A673 (cell line): Measurements from ENCODE around the gene MRPL22. TPM values are rescaled to one million over a fixed set of nuclear protein-coding genes. Genes with fewer than 3 reads are reported as not detected.

ENCODE experiments used
- BruUV-seq: library from RNA; stranded (reverse); fragments of 400-500 nt; replicated peaks from 2 replicates; lab custom pipeline; 2021; lab: Mats Ljungman, UMichigan
- CTCF ChIA-PET: fragments of 300-600 bp; sonication (Branson Sonifier 250); formaldehyde crosslinking; loops from one replicate; lab custom pipeline; 2022; ENCODE audit warnings: antibody characterized with exemption; lab: Charles Lee
- POLR2A ChIA-PET: fragments of 300-600 bp; sonication (Branson Sonifier 250); formaldehyde crosslinking; loops from one replicate; lab custom pipeline; 2022; ENCODE audit warnings: antibody characterized with exemption; ENCODE audit not compliant: low non-redundant PET; lab: Charles Lee
- DNase-seq: peaks from one replicate; pipeline ENCODE4 v3.0.0-alpha.2; 2015; ENCODE audit warnings: low spot score
- H3K27ac ChIP-seq: fragments of 200-600 bp; sonication (generic); 2 replicates; pipeline ENCODE4 v1.5.1; 2016; ENCODE audit warnings: mixed run types, low read depth, mild to moderate bottlenecking, mixed read lengths, antibody characterized with exemption, low read length; ENCODE audit not compliant: poor library complexity, severe bottlenecking
- H3K27me3 ChIP-seq: fragments of 200-600 bp; sonication (generic); replicated peaks from 2 replicates; pipeline ENCODE4 v1.6.1; 2017; ENCODE audit warnings: mixed run types, low read depth, mild to moderate bottlenecking, mixed read lengths, antibody characterized with exemption, low read length; ENCODE audit not compliant: insufficient read depth, poor library complexity
- H3K36me3 ChIP-seq: fragments of 200-600 bp; sonication (generic); 2 replicates; pipeline ENCODE4 v1.6.1; 2016; ENCODE audit warnings: mixed run types, mild to moderate bottlenecking, mixed read lengths, antibody characterized with exemption, low read length; ENCODE audit not compliant: insufficient read depth, poor library complexity, severe bottlenecking
- H3K4me1 ChIP-seq: fragments of 200-600 bp; sonication (generic); 2 replicates; pipeline ENCODE4 v1.6.1; 2017; ENCODE audit warnings: mixed run types, mild to moderate bottlenecking, mixed read lengths, antibody characterized with exemption, low read length; ENCODE audit not compliant: insufficient read depth, poor library complexity, severe bottlenecking
- H3K4me3 ChIP-seq: fragments of 200-600 bp; sonication (generic); 2 replicates; pipeline ENCODE4 v1.5.1; 2016; ENCODE audit warnings: low read depth, mixed run types, mild to moderate bottlenecking, mixed read lengths, low read length; ENCODE audit not compliant: poor library complexity, severe bottlenecking
- H3K9me3 ChIP-seq: fragments of 200-600 bp; sonication (generic); 2 replicates; pipeline ENCODE4 v1.6.1; 2016; ENCODE audit warnings: mixed run types, low read depth, mild to moderate bottlenecking, mixed read lengths, antibody characterized with exemption, low read length; ENCODE audit not compliant: poor library complexity, severe bottlenecking
- CTCF ChIP-seq: fragments of 300-800, 200-600 bp; sonication (generic); conservative IDR thresholded peaks from 2 replicates; pipeline ENCODE4 v1.5.1; 2017; ENCODE audit warnings: low read depth, mild to moderate bottlenecking, antibody characterized with exemption, low read length, moderate library complexity, mixed read lengths
- EZH2 ChIP-seq: fragments of 200-600 bp; sonication (generic); IDR thresholded peaks from 2 replicates; pipeline ENCODE4 v1.6.1; 2017; ENCODE audit warnings: borderline replicate concordance, low read depth, mild to moderate bottlenecking, mixed read lengths, antibody characterized with exemption, low read length; ENCODE audit not compliant: poor library complexity, severe bottlenecking
- intact Hi-C: fragments of 100-400 bp; cut with micrococcal nuclease; formaldehyde crosslinking; loops from one replicate; pipeline ENCODE4 v1.10.0; 2022; ENCODE audit not compliant: unreplicated experiment
- total RNA-seq: library from RNA; stranded (reverse); gene quantifications from 2 replicates; pipeline ENCODE4 v1.2.3, GENCODE V29; 2021

MRPL22 gene
- total RNA-seq, 1 experiment from 2014 or later, result 143 TPM

- BruUV-seq, result no TSS peak
- DNase-seq, result no peak
- Histone ChIP-seq H3K4me3 (no peak overlapping the region), H3K27me3 (no peaks in the 10 kb centered on the region), H3K4me1 (no peaks in the 10 kb centered on the region), H3K9me3 (no peaks in the 10 kb centered on the region), H3K36me3 (peaks cover 83% of the 10 kb centered on the region), H3K27ac (no peak overlapping the region)
- CTCF ChIA-PET, result no interaction called here
- TF ChIP-seq CTCF (no peak), EZH2 (no peak)
- intact Hi-C loops, result no loop called here
- POLR2A ChIA-PET, result no interaction called here
Observed at GRCh38 chr5:154895606-154896561, 45.0 kb upstream of the MRPL22 start.

- CTCF ChIA-PET, result no interaction called here
- H3K4me3 ChIP-seq, result no peak overlapping the region
- BruUV-seq, result no TSS peak
- TF ChIP-seq CTCF, result no peak
- no peak for TF ChIP-seq EZH2
- H3K4me1 ChIP-seq, result no peaks in the 10 kb centered on the region
- no peaks in the 10 kb centered on the region for H3K9me3 ChIP-seq
- no peaks in the 10 kb centered on the region for H3K27me3 ChIP-seq
- POLR2A ChIA-PET, result no interaction called here
- H3K36me3 ChIP-seq, result peaks cover 83% of the 10 kb centered on the region
- intact Hi-C loops, result no loop called here
- H3K27ac ChIP-seq, result no peak overlapping the region
- no peak for DNase-seq
Observed at GRCh38 chr5:154896562-154897165, 44.2 kb upstream of the MRPL22 start.

- no peak for DNase-seq
- Histone ChIP-seq H3K27me3 (no peaks in the 10 kb centered on the region), H3K27ac (no peak overlapping the region), H3K4me3 (no peak overlapping the region), H3K4me1 (no peaks in the 10 kb centered on the region), H3K9me3 (no peaks in the 10 kb centered on the region), H3K36me3 (peaks cover 89% of the 10 kb centered on the region)
- TF ChIP-seq CTCF (no peak), EZH2 (no peak)
- CTCF ChIA-PET, result no interaction called here
- POLR2A ChIA-PET, result no interaction called here
- BruUV-seq, result no TSS peak
- intact Hi-C loops, result no loop called here
Observed at GRCh38 chr5:154898210-154898609, 42.7 kb upstream of the MRPL22 start.
